HepG2 (cell line): ENCODE measurements around the gene SETD3.

Experiments used
- BCL6 ChIP-seq: IDR thresholded peaks from 2 replicates; pipeline ENCODE4 v1.6.1; 2016; ENCODE audit warnings: missing genetic modification reagents, missing compliant biosample characterization
- CTCF ChIP-seq: sonication (generic); formaldehyde crosslinking; IDR thresholded peaks from 2 replicates; pipeline ENCODE4 v1.5.0; 2020; ENCODE audit warnings: mild to moderate bottlenecking, missing genetic modification reagents, moderate library complexity
- EP300 ChIP-seq, 3 experiments: sonication (generic) in 1 of 3; formaldehyde crosslinking in 1 of 3; IDR thresholded peaks; 2 replicates each; pipeline versions ENCODE4 v1.5.1 to v1.6.1; 2011 to 2020; ENCODE audit warnings: low read depth in 2 of 3, low read length in 2 of 3, borderline replicate concordance in 1 of 3, improper control_type of control experiment in 1 of 3, mild to moderate bottlenecking in 1 of 3, missing genetic modification reagents in 1 of 3, moderate library complexity in 1 of 3
- ESRRA ChIP-seq: sonication (generic); formaldehyde crosslinking; IDR thresholded peaks from 2 replicates; pipeline ENCODE4 v1.5.1; 2020; ENCODE audit warnings: mild to moderate bottlenecking, low read depth, missing genetic modification reagents
- HCFC1 ChIP-seq: fragments of 150-350 bp; IDR thresholded peaks from 2 replicates; pipeline ENCODE4 v1.6.1; 2014; ENCODE audit warnings: low read depth, low read length
- MAFG ChIP-seq: sonication (generic); formaldehyde crosslinking; IDR thresholded peaks from 2 replicates; pipeline ENCODE4 v1.5.1; 2020; ENCODE audit warnings: mild to moderate bottlenecking, missing genetic modification reagents
- POLR2A ChIP-seq, 2 experiments: IDR thresholded peaks; 2 replicates each; pipeline ENCODE4 v1.6.1; 2011; ENCODE audit warnings: low read depth in 2 of 2, low read length in 2 of 2, mild to moderate bottlenecking in 1 of 2, moderate library complexity in 1 of 2; ENCODE audit not compliant: insufficient read depth in 1 of 2
- SNAPC5 ChIP-seq: sonication (generic); formaldehyde crosslinking; IDR thresholded peaks from 2 replicates; pipeline ENCODE4 v1.8.1; 2023; ENCODE audit warnings: mild to moderate bottlenecking, missing genetic modification reagents, borderline replicate concordance
- ZNF609 ChIP-seq: sonication (generic); formaldehyde crosslinking; IDR thresholded peaks from 2 replicates; pipeline ENCODE4 v1.4.0; 2020; ENCODE audit warnings: mild to moderate bottlenecking, missing genetic modification reagents, borderline replicate concordance

GRCh38 chr14:99475179-99475578 is 5.5 kb downstream of the SETD3 start:
- no peak for TF ChIP-seq CTCF (CRISPR knock-in tag)
- no peak for TF ChIP-seq HCFC1
- no peak for TF ChIP-seq SNAPC5 (CRISPR knock-in tag)
- no peak for TF ChIP-seq BCL6 (CRISPR knock-in tag)
- no peak for TF ChIP-seq ZNF609 (CRISPR knock-in tag)
- no peak for TF ChIP-seq EP300 (IDR thresholded peaks at IDR 0.05; ENCODE audit: low read depth in 2 of 2, low read length in 2 of 2)
- no peak for TF ChIP-seq EP300 (CRISPR knock-in tag; IDR thresholded peaks at IDR 0.05; ENCODE audit: borderline replicate concordance)
- TF ChIP-seq ESRRA (CRISPR knock-in tag) = no peak
- TF ChIP-seq MAFG (CRISPR knock-in tag) = no peak
- no peak for TF ChIP-seq POLR2A (IDR thresholded peaks at IDR 0.05; ENCODE audit: insufficient read depth in 1 of 2, low read depth in 2 of 2, low read length in 2 of 2)
